C1 segment of cervical spinal cord (tissue), 14 donors: ENCODE data around the gene GDI1.
"Not testable (repeated sequence)": the region's sequence is repeated elsewhere in the genome, so short reads cannot be mapped to it uniquely, and the experiment has no call there.

Experiments
- DNase-seq, 14 donors: peaks; one replicate each; lab custom pipeline; 2025; lab: John Stamatoyannopoulos, UW

Gene GDI1

GRCh38 chrX:154436983-154437752 is at the start of gene GDI1:
TSS of gene GDI1 (plus strand) at chrX:154437154. CDS start at chrX:154437255, 101 bp downstream.
- DNase-seq = peak in 8 of 14 donors; percentile 10 to 66 (median 30)

GRCh38 chrX:154388094-154388493 is 48.9 kb upstream of the GDI1 start:
- not testable (repeated sequence) for DNase-seq

- DNase-seq = not testable (repeated sequence)
Measured at GRCh38 chrX:154388649-154389048, 48.3 kb upstream of the GDI1 start.

GRCh38 chrX:154389812-154390747 is 46.9 kb upstream of the GDI1 start:
- not testable (repeated sequence) for DNase-seq

GRCh38 chrX:154396363-154396762 is 40.6 kb upstream of the GDI1 start:
- not testable (repeated sequence) for DNase-seq

- DNase-seq = peak in 7 of 14 donors; percentile 35 to 72 (median 58)
Measured at GRCh38 chrX:154396973-154397887, 39.7 kb upstream of the GDI1 start.

GRCh38 chrX:154397888-154398667 is 38.9 kb upstream of the GDI1 start, which contains the start of gene RPL10:
TSS of gene RPL10 (plus strand) at chrX:154398377. CDS start at chrX:154398520, 143 bp downstream.
- peak in 13 of 14 donors; percentile 63 to 94 (median 85) for DNase-seq

- DNase-seq = peak in 11 of 14 donors; percentile 14 to 77 (median 59)
Measured at GRCh38 chrX:154398668-154399526, 38.1 kb upstream of the GDI1 start.

GRCh38 chrX:154399527-154400368 is 37.2 kb upstream of the GDI1 start:
- no peak for DNase-seq

- DNase-seq = not testable (repeated sequence)
Measured at GRCh38 chrX:154400369-154400817, 36.6 kb upstream of the GDI1 start.

- no peak for DNase-seq
Measured at GRCh38 chrX:154401045-154401799, 35.7 kb upstream of the GDI1 start.

- no peak for DNase-seq
Measured at GRCh38 chrX:154401918-154402621, 34.9 kb upstream of the GDI1 start.

- no peak for DNase-seq
Measured at GRCh38 chrX:154402622-154403127, 34.3 kb upstream of the GDI1 start.

- DNase-seq = no peak
Measured at GRCh38 chrX:154403192-154403591, 33.8 kb upstream of the GDI1 start.

- DNase-seq = no peak
Measured at GRCh38 chrX:154403858-154404257, 33.1 kb upstream of the GDI1 start.

GRCh38 chrX:154404625-154405192 is 32.2 kb upstream of the GDI1 start:
- DNase-seq = no peak
